ENCODE results near the gene CCDC141. TPM values are rescaled to one million over a fixed set of nuclear protein-coding genes. Genes with fewer than 3 reads are reported as not detected.

The CCDC141 gene
- total RNA-seq, 1 donor from 2014 or later, result 3.6 TPM

DNA sequence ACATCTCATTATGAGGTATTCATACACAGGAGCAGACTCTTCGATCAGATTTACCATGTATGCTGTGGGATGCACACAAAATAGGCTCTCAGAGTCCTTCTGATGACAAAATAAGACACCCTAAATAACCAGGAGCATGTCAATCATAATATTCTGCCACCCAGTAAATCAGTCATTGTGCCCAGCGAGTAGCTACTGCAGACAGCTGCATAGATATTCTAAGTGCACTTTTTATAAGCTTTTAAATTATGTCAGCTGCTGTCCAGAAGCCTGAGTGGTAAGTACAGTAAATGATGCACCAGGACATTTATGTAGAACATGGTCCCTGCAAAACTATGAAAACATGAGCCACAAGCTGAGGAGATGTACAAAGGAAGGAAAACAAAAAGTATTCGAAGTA is 102.9 kb downstream of the CCDC141 start:
- intact Hi-C loops (cut with micrococcal nuclease), result no loop called here
- Mint-ChIP-seq H3K36me3 (ENCODE audit: low read depth) (no peaks in the 10 kb centered on the region), H3K4me1 (ENCODE audit: low read depth) (peaks cover 7% of the 10 kb centered on the region), H3K27me3 (ENCODE audit: low read depth) (no peaks in the 10 kb centered on the region), H3K27ac (no peak overlapping the region), H3K9me3 (no peaks in the 10 kb centered on the region), H3K4me3 (ENCODE audit: low read depth) (no peak overlapping the region)
- DNase-seq (ENCODE audit: low spot score), result no peak

DNA sequence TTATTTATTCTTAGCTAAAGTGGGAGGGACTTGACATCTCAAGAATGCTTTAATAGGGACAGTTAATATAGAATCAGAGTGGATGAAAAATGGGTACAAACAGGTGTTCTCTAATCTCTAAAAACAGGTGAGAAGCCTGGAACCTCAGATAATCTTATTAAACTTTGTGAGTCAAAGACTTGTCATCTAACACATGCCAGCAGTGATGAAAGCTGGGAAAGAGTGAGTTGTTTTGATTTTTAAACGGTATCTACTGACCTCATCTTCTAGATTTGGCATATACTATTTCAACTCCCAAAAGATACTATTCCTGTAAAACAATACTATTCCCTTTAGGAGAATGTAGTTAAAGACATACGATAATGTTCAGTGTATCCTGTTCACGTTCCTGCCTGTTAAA is 103.4 kb downstream of the CCDC141 start:
- Mint-ChIP-seq H3K4me3 (ENCODE audit: low read depth) (no peak overlapping the region), H3K4me1 (ENCODE audit: low read depth) (peaks cover 7% of the 10 kb centered on the region), H3K27ac (no peak overlapping the region), H3K9me3 (no peaks in the 10 kb centered on the region), H3K36me3 (ENCODE audit: low read depth) (no peaks in the 10 kb centered on the region), H3K27me3 (ENCODE audit: low read depth) (no peaks in the 10 kb centered on the region)
- intact Hi-C loops (cut with micrococcal nuclease), result no loop called here
- DNase-seq (ENCODE audit: low spot score), result no peak

DNA sequence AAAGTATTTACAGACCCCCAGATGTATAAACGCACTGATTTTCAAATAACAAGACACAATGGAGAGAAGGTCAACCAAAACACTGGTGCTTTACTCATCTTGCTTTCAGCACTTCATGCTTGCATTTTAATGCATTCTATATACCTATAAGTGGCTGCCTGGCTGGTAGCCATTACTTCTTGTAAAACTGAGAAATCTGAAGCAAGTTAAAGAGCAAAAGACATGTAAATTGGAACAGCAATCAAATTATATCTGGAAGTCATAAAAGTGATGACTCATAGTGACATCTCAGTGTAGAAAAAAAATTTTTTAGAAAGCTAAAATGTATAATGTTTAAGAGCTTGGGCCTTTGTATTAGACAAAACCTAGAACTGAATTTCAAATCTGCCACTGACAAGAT is 106.2 kb downstream of the CCDC141 start:
- no peaks in the 10 kb centered on the region for H3K4me1 Mint-ChIP-seq (ENCODE audit: low read depth)
- intact Hi-C loops (cut with micrococcal nuclease), result no loop called here
- no peaks in the 10 kb centered on the region for H3K9me3 Mint-ChIP-seq
- H3K27me3 Mint-ChIP-seq (ENCODE audit: low read depth), result no peaks in the 10 kb centered on the region
- H3K36me3 Mint-ChIP-seq (ENCODE audit: low read depth), result no peaks in the 10 kb centered on the region
- no peak overlapping the region for H3K4me3 Mint-ChIP-seq (ENCODE audit: low read depth)
- H3K27ac Mint-ChIP-seq, result no peak overlapping the region
- DNase-seq (ENCODE audit: low spot score), result no peak

DNA sequence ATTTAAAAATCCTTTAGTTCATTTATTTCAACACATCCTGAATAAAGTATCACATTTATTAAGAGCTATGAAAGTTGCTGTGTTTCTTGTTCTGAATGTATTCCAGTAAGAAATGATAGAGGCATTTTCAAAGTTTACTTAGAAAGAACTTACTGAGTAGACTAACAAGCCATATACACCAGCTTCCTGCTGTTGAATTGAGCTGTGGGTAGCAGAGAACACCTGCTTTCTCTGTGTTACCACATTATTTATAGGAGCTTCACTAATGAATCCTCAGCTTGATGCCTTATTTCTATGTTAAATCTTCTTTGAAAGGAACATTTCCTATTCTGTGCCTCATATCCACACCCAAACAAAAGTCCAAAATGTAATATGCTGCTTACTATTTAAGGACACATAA is 115.4 kb downstream of the CCDC141 start:
- Mint-ChIP-seq H3K27me3 (ENCODE audit: low read depth) (no peaks in the 10 kb centered on the region), H3K27ac (no peak overlapping the region), H3K4me3 (ENCODE audit: low read depth) (no peak overlapping the region), H3K9me3 (peaks cover 33% of the 10 kb centered on the region), H3K36me3 (ENCODE audit: low read depth) (peaks cover 4% of the 10 kb centered on the region), H3K4me1 (ENCODE audit: low read depth) (no peaks in the 10 kb centered on the region)
- intact Hi-C loops (cut with micrococcal nuclease), result no loop called here
- no peak for DNase-seq (ENCODE audit: low spot score)

DNA sequence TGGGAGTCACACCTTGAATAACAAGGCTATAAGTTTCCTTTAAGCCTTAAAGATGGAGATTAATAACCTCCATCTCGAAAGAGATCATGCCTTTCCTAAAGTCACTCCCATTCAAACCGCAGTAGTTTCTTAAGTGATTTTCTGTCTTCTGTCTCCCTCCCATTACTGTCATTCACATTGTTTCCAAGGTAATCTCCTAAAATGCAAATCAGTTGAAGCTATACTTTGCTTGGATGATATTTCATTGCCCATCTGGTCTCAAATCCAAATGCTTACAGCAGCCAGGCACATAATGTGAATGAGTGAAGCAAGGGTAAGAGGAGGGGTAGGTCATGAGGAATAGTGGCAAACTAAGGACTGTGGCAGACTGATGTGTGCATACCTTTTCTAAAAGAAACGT is 116.4 kb downstream of the CCDC141 start:
- no peak overlapping the region for H3K4me3 Mint-ChIP-seq (ENCODE audit: low read depth)
- H3K27ac Mint-ChIP-seq, result no peak overlapping the region

DNA sequence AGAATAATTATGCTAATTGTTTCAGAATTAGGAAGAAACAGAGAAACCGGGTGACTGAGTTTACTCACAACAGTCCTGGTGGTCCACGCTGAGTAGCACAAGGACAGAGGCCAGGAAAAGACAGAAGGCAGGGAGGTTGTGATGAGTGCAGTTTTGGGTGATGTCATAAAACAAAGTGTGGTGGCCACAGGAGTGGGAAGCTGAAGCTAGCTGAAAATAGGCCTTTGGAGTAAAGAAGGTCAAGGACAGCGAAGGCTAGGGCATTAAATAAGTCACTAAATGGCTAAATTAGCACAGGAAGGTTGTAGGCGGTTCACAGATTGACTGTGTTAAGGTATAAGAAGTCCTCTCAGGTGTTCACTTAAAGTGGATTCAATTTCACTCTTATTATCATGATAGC is 121.9 kb downstream of the CCDC141 start:
- H3K9me3 Mint-ChIP-seq, result peaks cover 4% of the 10 kb centered on the region
- no peak overlapping the region for H3K27ac Mint-ChIP-seq
- no peak overlapping the region for H3K4me3 Mint-ChIP-seq (ENCODE audit: low read depth)
- DNase-seq (ENCODE audit: low spot score), result no peak
- no peaks in the 10 kb centered on the region for H3K27me3 Mint-ChIP-seq (ENCODE audit: low read depth)
- intact Hi-C loops (cut with micrococcal nuclease), result no loop called here
- H3K36me3 Mint-ChIP-seq (ENCODE audit: low read depth), result no peaks in the 10 kb centered on the region
- no peaks in the 10 kb centered on the region for H3K4me1 Mint-ChIP-seq (ENCODE audit: low read depth)

More for the DNA sequence above, 116.4 kb downstream of the CCDC141 start:
- peaks cover 33% of the 10 kb centered on the region for H3K9me3 Mint-ChIP-seq
- no peak for DNase-seq (ENCODE audit: low spot score)
- H3K27me3 Mint-ChIP-seq (ENCODE audit: low read depth), result no peaks in the 10 kb centered on the region
- intact Hi-C loops (cut with micrococcal nuclease), result no loop called here
- H3K4me1 Mint-ChIP-seq (ENCODE audit: low read depth), result no peaks in the 10 kb centered on the region
- peaks cover 4% of the 10 kb centered on the region for H3K36me3 Mint-ChIP-seq (ENCODE audit: low read depth)

DNA sequence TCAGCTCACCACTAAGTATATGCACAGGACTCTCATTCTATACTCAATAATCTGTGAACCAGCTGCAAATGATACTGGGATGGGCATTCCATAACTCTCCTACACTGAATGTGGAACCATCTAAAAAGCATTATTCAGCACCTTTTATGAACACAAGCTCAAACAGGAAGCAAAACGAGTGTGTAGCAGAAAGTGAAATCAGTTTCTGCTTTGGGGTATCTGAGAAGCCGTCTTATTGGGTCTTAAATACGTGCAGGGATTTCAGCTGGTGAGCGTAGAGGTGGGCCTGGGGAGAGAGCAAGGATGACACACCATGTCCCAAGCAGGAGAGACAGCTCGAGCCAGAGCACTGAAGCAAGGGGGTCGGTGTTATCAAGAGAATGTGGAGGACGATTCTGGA is 122.8 kb downstream of the CCDC141 start:
- peaks cover 4% of the 10 kb centered on the region for H3K9me3 Mint-ChIP-seq
- H3K4me1 Mint-ChIP-seq (ENCODE audit: low read depth), result no peaks in the 10 kb centered on the region
- no peak overlapping the region for H3K4me3 Mint-ChIP-seq (ENCODE audit: low read depth)
- H3K36me3 Mint-ChIP-seq (ENCODE audit: low read depth), result no peaks in the 10 kb centered on the region
- no peak for DNase-seq (ENCODE audit: low spot score)
- no peak overlapping the region for H3K27ac Mint-ChIP-seq
- no peaks in the 10 kb centered on the region for H3K27me3 Mint-ChIP-seq (ENCODE audit: low read depth)
- intact Hi-C loops (cut with micrococcal nuclease), result no loop called here

DNA sequence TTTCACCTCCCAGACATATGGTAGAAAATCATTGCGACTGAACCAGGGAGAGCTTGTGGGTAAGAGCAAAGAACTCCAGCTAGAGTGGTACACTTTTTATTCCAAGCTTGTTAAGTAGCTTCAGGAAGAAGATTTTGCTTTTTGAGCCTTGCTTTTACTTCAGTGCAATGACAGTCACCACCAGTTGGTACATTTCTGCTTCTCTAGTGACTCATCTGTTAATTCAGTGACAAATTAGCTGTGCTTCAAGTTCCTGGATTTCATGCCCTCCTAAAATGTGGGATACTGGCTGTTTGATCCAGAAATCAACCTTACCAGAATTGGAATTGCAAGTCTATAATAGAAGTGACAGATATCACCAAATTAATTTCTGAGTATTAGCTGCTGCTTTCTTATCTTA is 125.1 kb downstream of the CCDC141 start:
- Mint-ChIP-seq H3K9me3 (no peaks in the 10 kb centered on the region), H3K27me3 (ENCODE audit: low read depth) (no peaks in the 10 kb centered on the region), H3K36me3 (ENCODE audit: low read depth) (no peaks in the 10 kb centered on the region), H3K4me3 (ENCODE audit: low read depth) (no peak overlapping the region), H3K4me1 (ENCODE audit: low read depth) (no peaks in the 10 kb centered on the region), H3K27ac (no peak overlapping the region)
- intact Hi-C loops (cut with micrococcal nuclease), result no loop called here
- DNase-seq (ENCODE audit: low spot score), result no peak

DNA sequence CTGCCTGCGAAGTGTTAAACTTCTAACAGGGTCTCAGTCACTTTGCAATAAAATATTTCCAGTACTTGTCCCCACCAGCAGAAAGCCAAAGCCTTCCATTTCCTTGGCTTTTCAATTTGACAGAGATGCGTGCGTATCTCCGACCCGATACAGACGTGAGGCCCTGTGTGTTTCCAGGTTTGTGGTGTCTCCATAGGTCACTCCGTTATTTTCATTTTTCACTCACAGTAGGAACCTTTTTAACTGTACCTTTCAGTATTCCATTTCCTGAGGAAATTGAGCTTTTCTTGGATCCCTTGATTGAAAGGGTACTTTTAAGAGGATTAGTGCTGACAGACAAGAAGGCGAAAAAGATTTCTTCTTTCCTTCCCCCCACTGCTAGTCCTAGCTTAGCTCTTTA is 126.4 kb downstream of the CCDC141 start:
- intact Hi-C loops (cut with micrococcal nuclease), result no loop called here
- DNase-seq (ENCODE audit: low spot score), result no peak
- H3K4me3 Mint-ChIP-seq (ENCODE audit: low read depth), result no peak overlapping the region
- no peaks in the 10 kb centered on the region for H3K4me1 Mint-ChIP-seq (ENCODE audit: low read depth)
- no peaks in the 10 kb centered on the region for H3K36me3 Mint-ChIP-seq (ENCODE audit: low read depth)
- H3K9me3 Mint-ChIP-seq, result no peaks in the 10 kb centered on the region
- H3K27me3 Mint-ChIP-seq (ENCODE audit: low read depth), result no peaks in the 10 kb centered on the region
- H3K27ac Mint-ChIP-seq, result no peak overlapping the region

DNA sequence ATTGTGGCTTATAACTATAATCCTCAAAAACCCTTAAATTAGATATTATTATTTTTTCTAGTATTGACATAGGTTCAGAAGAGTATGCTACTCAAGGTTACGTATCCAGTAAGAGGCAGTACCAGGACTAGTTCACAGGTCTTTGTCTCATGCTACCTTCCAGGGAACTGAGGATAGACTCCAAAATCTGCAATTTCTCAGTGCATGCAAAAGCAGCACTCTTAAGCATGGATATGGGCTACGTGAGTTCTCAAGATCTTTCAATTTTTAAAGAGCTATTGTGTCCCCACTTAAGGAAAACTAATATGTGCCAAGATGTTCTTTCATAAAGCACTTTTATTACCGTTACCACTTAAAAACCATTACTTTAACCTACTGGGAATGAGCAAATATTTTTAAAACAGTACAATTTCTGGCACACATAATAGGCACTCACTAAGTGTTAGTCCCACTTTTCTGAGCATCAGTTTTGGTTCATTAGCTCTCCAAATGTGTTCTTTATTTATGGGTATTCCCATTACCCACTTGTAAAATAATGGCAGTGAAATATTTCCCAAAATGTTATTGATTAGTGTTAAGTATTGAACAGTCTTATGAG is 128.9 kb downstream of the CCDC141 start:
- Mint-ChIP-seq H3K4me1 (ENCODE audit: low read depth) (peaks cover 3% of the 10 kb centered on the region), H3K9me3 (no peaks in the 10 kb centered on the region), H3K36me3 (ENCODE audit: low read depth) (no peaks in the 10 kb centered on the region), H3K27ac (no peak overlapping the region), H3K27me3 (ENCODE audit: low read depth) (no peaks in the 10 kb centered on the region), H3K4me3 (ENCODE audit: low read depth) (no peak overlapping the region)
- DNase-seq (ENCODE audit: low spot score), result no peak
- intact Hi-C loops (cut with micrococcal nuclease), result no loop called here

DNA sequence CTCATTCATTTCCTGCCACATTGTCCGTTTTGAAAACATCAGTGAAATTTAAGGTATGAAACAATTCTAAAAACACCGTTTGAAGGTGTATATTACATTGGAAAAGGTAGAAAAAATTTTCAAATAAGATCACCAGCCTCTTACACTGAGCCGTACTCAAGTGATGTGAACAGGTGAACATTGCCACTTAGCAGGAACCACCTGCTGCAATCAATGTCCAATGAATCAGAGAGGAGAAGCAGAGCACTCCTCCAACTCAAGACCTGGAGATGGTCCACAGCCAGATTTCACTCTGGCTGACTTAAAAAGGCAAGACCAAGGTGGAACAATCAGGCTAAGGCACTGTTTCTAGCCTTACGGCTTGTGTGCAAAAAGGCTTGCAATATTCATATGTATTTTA is 132.4 kb downstream of the CCDC141 start:
- H3K9me3 Mint-ChIP-seq, result no peaks in the 10 kb centered on the region
- DNase-seq (ENCODE audit: low spot score), result no peak
- H3K4me1 Mint-ChIP-seq (ENCODE audit: low read depth), result peaks cover 11% of the 10 kb centered on the region
- H3K27ac Mint-ChIP-seq, result no peak overlapping the region
- H3K4me3 Mint-ChIP-seq (ENCODE audit: low read depth), result no peak overlapping the region
- no peaks in the 10 kb centered on the region for H3K36me3 Mint-ChIP-seq (ENCODE audit: low read depth)
- H3K27me3 Mint-ChIP-seq (ENCODE audit: low read depth), result no peaks in the 10 kb centered on the region
- intact Hi-C loops (cut with micrococcal nuclease), result no loop called here

DNA sequence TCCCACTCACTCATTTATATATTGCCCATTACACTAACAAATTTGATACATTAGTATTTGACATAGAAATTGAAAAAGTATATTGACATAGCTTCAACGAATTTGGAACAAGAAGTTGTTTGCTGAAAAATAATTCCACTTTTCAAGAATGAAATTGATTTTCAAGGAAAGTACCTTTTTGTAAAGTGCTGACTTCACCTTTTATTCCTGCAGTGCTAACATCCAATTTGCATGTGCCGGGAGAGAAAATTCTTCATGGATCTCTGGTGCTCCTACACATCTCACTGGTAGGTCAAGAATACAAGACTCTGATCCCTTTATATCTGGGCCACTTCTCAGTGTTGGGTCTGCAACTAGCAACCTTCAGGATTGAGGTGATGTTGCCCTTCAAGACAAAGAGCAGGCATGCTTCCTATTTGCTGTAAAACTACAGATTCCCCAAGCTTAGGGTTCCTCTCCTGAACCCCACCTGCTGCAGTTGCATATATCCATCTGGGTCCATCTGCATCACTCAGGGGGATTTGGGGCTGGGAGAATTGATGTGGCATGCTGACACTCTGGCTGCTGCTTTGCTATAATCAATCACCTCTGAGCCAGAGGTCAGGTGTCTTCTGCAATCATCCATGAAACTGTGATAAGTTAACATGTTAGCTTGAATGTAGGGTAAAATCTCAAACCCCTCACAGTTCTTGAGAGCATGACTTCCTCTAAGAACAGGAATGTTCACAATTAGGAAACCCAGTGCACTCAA is 134.3 kb downstream of the CCDC141 start:
- intact Hi-C loops (cut with micrococcal nuclease), result loop anchor here (2.0 kb wide), 1 partner anchor 25 kb away; no protein-coding TSS in a partner anchor
- no peaks in the 10 kb centered on the region for H3K36me3 Mint-ChIP-seq (ENCODE audit: low read depth)
- H3K9me3 Mint-ChIP-seq, result no peaks in the 10 kb centered on the region
- H3K27me3 Mint-ChIP-seq (ENCODE audit: low read depth), result no peaks in the 10 kb centered on the region
- H3K4me1 Mint-ChIP-seq (ENCODE audit: low read depth), result peaks cover 16% of the 10 kb centered on the region
- H3K27ac Mint-ChIP-seq, result no peak overlapping the region
- no peak for DNase-seq (ENCODE audit: low spot score)
- no peak overlapping the region for H3K4me3 Mint-ChIP-seq (ENCODE audit: low read depth)

DNA sequence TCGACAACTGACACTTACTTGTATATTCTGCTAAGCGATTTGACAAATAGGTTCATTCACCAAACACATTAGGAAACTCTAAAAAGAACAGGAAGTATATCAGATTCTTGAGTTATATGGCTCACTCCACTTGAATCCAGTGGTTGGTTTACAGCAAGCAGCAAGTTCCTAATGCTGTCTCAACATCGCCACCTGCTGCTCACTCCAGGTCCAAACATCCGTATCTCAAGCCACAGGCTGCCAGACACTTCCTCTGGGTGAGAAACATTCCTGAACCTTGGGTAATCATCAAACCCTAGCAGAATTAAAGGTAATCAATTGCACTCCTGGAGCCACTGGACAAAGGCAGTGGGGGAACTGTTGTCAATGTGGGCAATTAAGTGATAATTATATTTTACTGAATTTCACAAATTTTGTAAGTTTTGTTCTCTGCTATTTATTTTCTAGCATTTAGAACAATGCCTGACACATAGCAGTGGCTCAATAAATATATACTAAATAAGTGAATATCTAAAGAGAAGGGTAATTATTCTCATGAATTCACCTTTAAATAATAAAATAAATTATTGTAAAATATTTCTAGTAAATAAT is 135.6 kb downstream of the CCDC141 start:
- Mint-ChIP-seq H3K36me3 (ENCODE audit: low read depth) (no peaks in the 10 kb centered on the region), H3K4me3 (ENCODE audit: low read depth) (no peak overlapping the region), H3K4me1 (ENCODE audit: low read depth) (peaks cover 16% of the 10 kb centered on the region), H3K27me3 (ENCODE audit: low read depth) (no peaks in the 10 kb centered on the region), H3K27ac (no peak overlapping the region), H3K9me3 (no peaks in the 10 kb centered on the region)
- peak; percentile 61 for DNase-seq (ENCODE audit: low spot score)
- intact Hi-C loops (cut with micrococcal nuclease), result loop anchor here (1.0 to 2.0 kb wide), 4 partner anchors 24 to 152 kb away; no protein-coding TSS in a partner anchor

Measured in activated T-helper 2 cell treated with anti-CD3 and anti-CD28 coated beads, Interferon-gamma antibody, Interleukin-2, Interleukin-4, amounts not matched to agents 10 μg/mL and 5 μg/mL and 100 μg/mL, durations not matched to agents 14 hours and 24 hours and 36 hours (primary cell).